ENCODE results near the gene RRP1B. TPM values are rescaled to one million over a fixed set of nuclear protein-coding genes. Genes with fewer than 3 reads are reported as not detected.

Gene RRP1B
- total and polyA plus RNA-seq, 9 of the 15 experiments (the other 6 are each of a cell fraction or from before 2014, with no cell fraction given), result 6.8 to 66.6 (median 41.9) TPM

DNA sequence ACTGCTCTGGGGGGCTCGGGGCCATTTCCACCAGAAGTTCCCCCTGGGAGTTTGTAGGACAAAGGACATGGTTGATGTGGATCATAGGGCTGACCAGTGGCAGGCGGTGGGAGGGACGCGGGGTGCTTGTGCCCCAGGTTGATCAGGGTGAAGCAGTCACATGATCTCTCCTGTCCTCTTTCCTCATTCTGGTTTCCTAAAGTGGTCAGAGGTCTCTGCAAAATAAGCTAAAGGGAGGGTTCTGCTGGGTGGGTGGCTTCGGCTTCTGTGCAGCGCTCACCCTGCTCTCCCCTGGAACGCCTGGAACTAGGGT is 68.8 kb downstream of the RRP1B start (continued):
- peak; percentile 96 for TF ChIP-seq TOE1 (IDR thresholded peaks at IDR 0.05; ENCODE audit: borderline replicate concordance)
- no peak for TF ChIP-seq TOE1 (CRISPR knock-in tag; IDR thresholded peaks at IDR 0.05; ENCODE audit: borderline replicate concordance, low read depth)
- TF ChIP-seq MYNN (IDR thresholded peaks at IDR 0.05), result no peak
- no peak for TF ChIP-seq MYNN (CRISPR knock-in tag; IDR thresholded peaks at IDR 0.05)
- TF ChIP-seq ARHGAP35 (IDR thresholded peaks at IDR 0.05; ENCODE audit: partially characterized antibody), result no peak
- TF ChIP-seq ZFP36 (IDR thresholded peaks at IDR 0.05; ENCODE audit: low read depth, low read length, partially characterized antibody), result no peak
- TF ChIP-seq XRCC5 (IDR thresholded peaks at IDR 0.05; ENCODE audit: low read depth, low read length), result no peak
- TF ChIP-seq, protein P1, sequence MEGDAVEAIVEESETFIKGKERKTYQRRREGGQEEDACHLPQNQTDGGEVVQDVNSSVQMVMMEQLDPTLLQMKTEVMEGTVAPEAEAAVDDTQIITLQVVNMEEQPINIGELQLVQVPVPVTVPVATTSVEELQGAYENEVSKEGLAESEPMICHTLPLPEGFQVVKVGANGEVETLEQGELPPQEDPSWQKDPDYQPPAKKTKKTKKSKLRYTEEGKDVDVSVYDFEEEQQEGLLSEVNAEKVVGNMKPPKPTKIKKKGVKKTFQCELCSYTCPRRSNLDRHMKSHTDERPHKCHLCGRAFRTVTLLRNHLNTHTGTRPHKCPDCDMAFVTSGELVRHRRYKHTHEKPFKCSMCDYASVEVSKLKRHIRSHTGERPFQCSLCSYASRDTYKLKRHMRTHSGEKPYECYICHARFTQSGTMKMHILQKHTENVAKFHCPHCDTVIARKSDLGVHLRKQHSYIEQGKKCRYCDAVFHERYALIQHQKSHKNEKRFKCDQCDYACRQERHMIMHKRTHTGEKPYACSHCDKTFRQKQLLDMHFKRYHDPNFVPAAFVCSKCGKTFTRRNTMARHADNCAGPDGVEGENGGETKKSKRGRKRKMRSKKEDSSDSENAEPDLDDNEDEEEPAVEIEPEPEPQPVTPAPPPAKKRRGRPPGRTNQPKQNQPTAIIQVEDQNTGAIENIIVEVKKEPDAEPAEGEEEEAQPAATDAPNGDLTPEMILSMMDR (IDR thresholded peaks at IDR 0.05 in 2 of 3, conservative IDR thresholded peaks at IDR 0.05 in 1 of 3; ENCODE audit: insufficient read depth in 2 of 3, low read depth in 1 of 3, low read length in 3 of 3), result no peak
- TF ChIP-seq SMC3 (conservative IDR thresholded peaks at IDR 0.05; ENCODE audit: insufficient read depth, low read depth, low read length), result no peak
- TF ChIP-seq ZNF324 (CRISPR knock-in tag; IDR thresholded peaks at IDR 0.05), result peak; percentile 44; the same call in 1 of the 2 replicates
- no peak for TF ChIP-seq NCOA1 (IDR thresholded peaks at IDR 0.05; ENCODE audit: low read depth)
- no peak for TF ChIP-seq IFI16 (CRISPR knock-in tag; IDR thresholded peaks at IDR 0.05)
- peak; percentile 91; the same call in 1 of the 2 replicates for TF ChIP-seq KAT7 (CRISPR knock-in tag; IDR thresholded peaks at IDR 0.05; ENCODE audit: borderline replicate concordance)
- TF ChIP-seq, protein P2, sequence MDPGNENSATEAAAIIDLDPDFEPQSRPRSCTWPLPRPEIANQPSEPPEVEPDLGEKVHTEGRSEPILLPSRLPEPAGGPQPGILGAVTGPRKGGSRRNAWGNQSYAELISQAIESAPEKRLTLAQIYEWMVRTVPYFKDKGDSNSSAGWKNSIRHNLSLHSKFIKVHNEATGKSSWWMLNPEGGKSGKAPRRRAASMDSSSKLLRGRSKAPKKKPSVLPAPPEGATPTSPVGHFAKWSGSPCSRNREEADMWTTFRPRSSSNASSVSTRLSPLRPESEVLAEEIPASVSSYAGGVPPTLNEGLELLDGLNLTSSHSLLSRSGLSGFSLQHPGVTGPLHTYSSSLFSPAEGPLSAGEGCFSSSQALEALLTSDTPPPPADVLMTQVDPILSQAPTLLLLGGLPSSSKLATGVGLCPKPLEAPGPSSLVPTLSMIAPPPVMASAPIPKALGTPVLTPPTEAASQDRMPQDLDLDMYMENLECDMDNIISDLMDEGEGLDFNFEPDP (CRISPR knock-in tag; IDR thresholded peaks at IDR 0.05), result no peak
- no peak for TF ChIP-seq ZNF830 (CRISPR knock-in tag; IDR thresholded peaks at IDR 0.05)
- no peak for TF ChIP-seq BRF1 (IDR thresholded peaks at IDR 0.05; ENCODE audit: borderline replicate concordance, extremely low read depth, insufficient read length)
- TF ChIP-seq CEBPB (tag; IDR thresholded peaks at IDR 0.05), result 0 out of 2 replicates have a peak, but pooled peaks have one; percentile 17
- no peak for TF ChIP-seq RBFOX2 (IDR thresholded peaks at IDR 0.05; ENCODE audit: low read depth, low read length)
- TF ChIP-seq, protein P3, sequence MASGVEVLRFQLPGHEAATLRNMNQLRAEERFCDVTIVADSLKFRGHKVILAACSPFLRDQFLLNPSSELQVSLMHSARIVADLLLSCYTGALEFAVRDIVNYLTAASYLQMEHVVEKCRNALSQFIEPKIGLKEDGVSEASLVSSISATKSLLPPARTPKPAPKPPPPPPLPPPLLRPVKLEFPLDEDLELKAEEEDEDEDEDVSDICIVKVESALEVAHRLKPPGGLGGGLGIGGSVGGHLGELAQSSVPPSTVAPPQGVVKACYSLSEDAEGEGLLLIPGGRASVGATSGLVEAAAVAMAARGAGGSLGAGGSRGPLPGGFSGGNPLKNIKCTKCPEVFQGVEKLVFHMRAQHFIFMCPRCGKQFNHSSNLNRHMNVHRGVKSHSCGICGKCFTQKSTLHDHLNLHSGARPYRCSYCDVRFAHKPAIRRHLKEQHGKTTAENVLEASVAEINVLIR (CRISPR knock-in tag; IDR thresholded peaks at IDR 0.05), result no peak
- TF ChIP-seq, protein P4, sequence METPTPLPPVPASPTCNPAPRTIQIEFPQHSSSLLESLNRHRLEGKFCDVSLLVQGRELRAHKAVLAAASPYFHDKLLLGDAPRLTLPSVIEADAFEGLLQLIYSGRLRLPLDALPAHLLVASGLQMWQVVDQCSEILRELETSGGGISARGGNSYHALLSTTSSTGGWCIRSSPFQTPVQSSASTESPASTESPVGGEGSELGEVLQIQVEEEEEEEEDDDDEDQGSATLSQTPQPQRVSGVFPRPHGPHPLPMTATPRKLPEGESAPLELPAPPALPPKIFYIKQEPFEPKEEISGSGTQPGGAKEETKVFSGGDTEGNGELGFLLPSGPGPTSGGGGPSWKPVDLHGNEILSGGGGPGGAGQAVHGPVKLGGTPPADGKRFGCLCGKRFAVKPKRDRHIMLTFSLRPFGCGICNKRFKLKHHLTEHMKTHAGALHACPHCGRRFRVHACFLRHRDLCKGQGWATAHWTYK (CRISPR knock-in tag; IDR thresholded peaks at IDR 0.05), result peak; percentile 54; the same call in 1 of the 2 replicates
- TF ChIP-seq HDGF (IDR thresholded peaks at IDR 0.05), result no peak
- TF ChIP-seq ZSCAN32 (CRISPR knock-in tag; IDR thresholded peaks at IDR 0.05), result 0 out of 2 replicates have a peak, but pooled peaks have one; percentile 27
- 0 out of 2 replicates have a peak, but pooled peaks have one; percentile 26 for TF ChIP-seq ZNF695 (CRISPR knock-in tag; IDR thresholded peaks at IDR 0.05)
- TF ChIP-seq, protein P5, sequence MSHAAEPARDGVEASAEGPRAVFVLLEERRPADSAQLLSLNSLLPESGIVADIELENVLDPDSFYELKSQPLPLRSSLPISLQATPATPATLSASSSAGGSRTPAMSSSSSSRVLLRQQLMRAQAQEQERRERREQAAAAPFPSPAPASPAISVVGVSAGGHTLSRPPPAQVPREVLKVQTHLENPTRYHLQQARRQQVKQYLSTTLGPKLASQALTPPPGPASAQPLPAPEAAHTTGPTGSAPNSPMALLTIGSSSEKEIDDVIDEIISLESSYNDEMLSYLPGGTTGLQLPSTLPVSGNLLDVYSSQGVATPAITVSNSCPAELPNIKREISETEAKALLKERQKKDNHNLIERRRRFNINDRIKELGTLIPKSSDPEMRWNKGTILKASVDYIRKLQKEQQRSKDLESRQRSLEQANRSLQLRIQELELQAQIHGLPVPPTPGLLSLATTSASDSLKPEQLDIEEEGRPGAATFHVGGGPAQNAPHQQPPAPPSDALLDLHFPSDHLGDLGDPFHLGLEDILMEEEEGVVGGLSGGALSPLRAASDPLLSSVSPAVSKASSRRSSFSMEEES (CRISPR knock-in tag; IDR thresholded peaks at IDR 0.05), result peak; percentile 97

Measured in K562 (cell line).